ENCODE data around the gene ITPK1.

Gene ITPK1

DNA sequence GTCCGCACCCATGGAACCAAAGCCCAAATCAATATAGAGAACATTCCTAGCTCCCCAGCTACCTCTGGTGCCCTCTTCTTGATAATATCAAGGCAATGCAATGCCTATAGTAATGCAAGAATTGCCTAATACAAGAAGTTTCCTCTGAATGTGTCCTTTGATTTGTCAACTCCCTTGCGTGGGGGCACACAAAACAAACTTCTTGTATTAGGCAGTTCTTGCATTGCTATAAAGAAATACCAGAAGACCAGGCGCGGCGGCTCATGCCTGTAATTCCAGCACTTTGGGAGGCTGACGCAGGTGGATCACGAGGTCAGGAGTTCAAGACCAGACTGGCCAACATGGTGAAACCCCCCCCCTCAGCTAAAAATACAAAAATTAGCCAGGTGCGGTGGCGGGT lies 10.4 kb upstream of the ITPK1 start:
- Histone ChIP-seq H3K4me2 (ENCODE audit: low read length) (no peak overlapping the region), H3K23ac (ENCODE audit: low read length) (no peak overlapping the region), H4K8ac (ENCODE audit: low read depth, low read length) (no peak overlapping the region), H3K79me1 (ENCODE audit: low read length) (no peaks in the 10 kb centered on the region), H3K27ac (ENCODE audit: low read depth, low read length) (no peak overlapping the region), H2BK15ac (replicated peaks; ENCODE audit: low read depth) (no peak overlapping the region), H3K4me3 (ENCODE audit: low read length) (no peak overlapping the region), H3K36me3 (ENCODE audit: control insufficient read depth, insufficient read depth, low read length) (no peaks in the 10 kb centered on the region), H2BK5ac (ENCODE audit: low read length) (no peak overlapping the region), H3K4ac (ENCODE audit: low read depth, low read length) (no peak overlapping the region), H3K56ac (ENCODE audit: low read length) (no peak overlapping the region), H3K79me2 (ENCODE audit: control insufficient read depth, insufficient read depth, low read length) (no peaks in the 10 kb centered on the region), H3K27me3 (ENCODE audit: insufficient read depth, low read length, poor library complexity) (no peaks in the 10 kb centered on the region), H3K9ac (ENCODE audit: low read length) (no peak overlapping the region), H2BK120ac (ENCODE audit: low read depth, low read length) (no peak overlapping the region), H3K4me1 (ENCODE audit: control insufficient read depth, low read depth, low read length) (no peaks in the 10 kb centered on the region), H3K18ac (ENCODE audit: low read length) (no peak overlapping the region), H4K5ac (ENCODE audit: low read length) (no peak overlapping the region), H2AK5ac (ENCODE audit: low read length) (no peak overlapping the region)
- no CpG with 5 or more reads among the region's 9 CpGs for WGBS (ENCODE audit: extremely low coverage, insufficient coverage, low lambda C conversion rate)
- DNase-seq, result no peak

- Histone ChIP-seq H2BK5ac (ENCODE audit: low read length) (no peak overlapping the region), H3K4ac (ENCODE audit: low read depth, low read length) (no peak overlapping the region), H3K4me1 (ENCODE audit: control insufficient read depth, low read depth, low read length) (no peaks in the 10 kb centered on the region), H3K27me3 (ENCODE audit: insufficient read depth, low read length, poor library complexity) (no peaks in the 10 kb centered on the region), H3K23ac (ENCODE audit: low read length) (no peak overlapping the region), H3K79me2 (ENCODE audit: control insufficient read depth, insufficient read depth, low read length) (no peaks in the 10 kb centered on the region), H4K5ac (ENCODE audit: low read length) (no peak overlapping the region), H3K9ac (ENCODE audit: low read length) (no peak overlapping the region), H2BK120ac (ENCODE audit: low read depth, low read length) (no peak overlapping the region), H2AK5ac (ENCODE audit: low read length) (no peak overlapping the region), H3K4me3 (ENCODE audit: low read length) (no peak overlapping the region), H3K4me2 (ENCODE audit: low read length) (no peak overlapping the region), H3K18ac (ENCODE audit: low read length) (no peak overlapping the region), H3K27ac (ENCODE audit: low read depth, low read length) (no peak overlapping the region), H3K56ac (ENCODE audit: low read length) (no peak overlapping the region), H4K8ac (ENCODE audit: low read depth, low read length) (no peak overlapping the region), H3K79me1 (ENCODE audit: low read length) (no peaks in the 10 kb centered on the region), H3K36me3 (ENCODE audit: control insufficient read depth, insufficient read depth, low read length) (no peaks in the 10 kb centered on the region), H2BK15ac (replicated peaks; ENCODE audit: low read depth) (no peak overlapping the region)
- WGBS (ENCODE audit: extremely low coverage, insufficient coverage, low lambda C conversion rate), result no CpG with 5 or more reads among the region's 6 CpGs
- DNase-seq, result no peak
Observed at GRCh38 chr14:93122826-93123225, 7.1 kb upstream of the ITPK1 start.

DNA sequence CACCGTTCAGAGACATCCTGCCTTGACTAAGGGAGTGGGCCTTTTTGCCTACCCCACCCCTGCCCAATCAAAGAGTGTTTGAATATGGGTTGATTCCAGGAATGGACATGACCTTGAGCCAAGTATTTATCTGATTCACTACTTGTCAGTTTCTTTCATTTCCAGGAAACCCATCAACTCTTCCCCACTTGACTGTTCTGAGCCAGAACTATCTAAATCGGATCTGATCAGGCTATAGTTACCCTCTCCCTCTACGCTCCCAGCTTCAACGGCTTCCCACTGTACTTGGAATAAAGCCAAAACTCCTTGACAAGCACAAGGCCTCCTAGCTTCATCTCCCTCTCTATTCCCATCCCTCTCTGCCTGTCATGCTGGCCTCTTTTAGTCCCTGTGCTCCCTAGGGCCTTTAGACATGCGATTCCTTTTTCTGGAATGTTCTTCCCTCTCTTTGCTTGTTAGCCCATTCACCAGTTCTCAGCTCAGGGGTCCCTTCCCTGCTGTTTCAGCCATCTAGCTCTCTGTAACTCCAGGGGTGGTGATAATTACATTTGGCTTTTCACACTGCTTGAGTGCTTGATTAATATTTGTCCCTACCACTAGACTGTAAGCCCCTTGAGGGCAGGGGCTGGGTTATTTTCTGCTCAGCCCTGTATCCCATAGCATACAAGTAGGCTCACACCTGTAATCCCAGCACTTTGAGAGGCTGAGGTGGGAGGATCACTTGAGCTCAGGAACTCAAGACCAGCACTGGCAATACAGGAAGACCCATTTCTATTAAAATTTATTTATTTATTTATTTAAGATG lies 5.5 kb upstream of the ITPK1 start:
- H3K79me2 ChIP-seq (ENCODE audit: control insufficient read depth, insufficient read depth, low read length), result no peaks in the 10 kb centered on the region
- no peak overlapping the region for H3K4me3 ChIP-seq (ENCODE audit: low read length)
- no peak overlapping the region for H3K56ac ChIP-seq (ENCODE audit: low read length)
- no peak overlapping the region for H3K27ac ChIP-seq (ENCODE audit: low read depth, low read length)
- H3K4me2 ChIP-seq (ENCODE audit: low read length), result no peak overlapping the region
- no CpG with 5 or more reads among the region's 5 CpGs for WGBS (ENCODE audit: extremely low coverage, insufficient coverage, low lambda C conversion rate)
- H4K5ac ChIP-seq (ENCODE audit: low read length), result no peak overlapping the region
- H3K23ac ChIP-seq (ENCODE audit: low read length), result no peak overlapping the region
- no peak overlapping the region for H3K18ac ChIP-seq (ENCODE audit: low read length)
- no peaks in the 10 kb centered on the region for H3K79me1 ChIP-seq (ENCODE audit: low read length)
- DNase-seq, result no peak
- H2BK120ac ChIP-seq (ENCODE audit: low read depth, low read length), result no peak overlapping the region
- no peak overlapping the region for H2AK5ac ChIP-seq (ENCODE audit: low read length)
- no peak overlapping the region for H4K8ac ChIP-seq (ENCODE audit: low read depth, low read length)
- no peak overlapping the region for H3K9ac ChIP-seq (ENCODE audit: low read length)
- no peaks in the 10 kb centered on the region for H3K27me3 ChIP-seq (ENCODE audit: insufficient read depth, low read length, poor library complexity)
- H2BK15ac ChIP-seq (replicated peaks; ENCODE audit: low read depth), result no peak overlapping the region
- H3K36me3 ChIP-seq (ENCODE audit: control insufficient read depth, insufficient read depth, low read length), result no peaks in the 10 kb centered on the region
- no peak overlapping the region for H2BK5ac ChIP-seq (ENCODE audit: low read length)
- H3K4me1 ChIP-seq (ENCODE audit: control insufficient read depth, low read depth, low read length), result peaks cover 2% of the 10 kb centered on the region
- no peak overlapping the region for H3K4ac ChIP-seq (ENCODE audit: low read depth, low read length)

DNA sequence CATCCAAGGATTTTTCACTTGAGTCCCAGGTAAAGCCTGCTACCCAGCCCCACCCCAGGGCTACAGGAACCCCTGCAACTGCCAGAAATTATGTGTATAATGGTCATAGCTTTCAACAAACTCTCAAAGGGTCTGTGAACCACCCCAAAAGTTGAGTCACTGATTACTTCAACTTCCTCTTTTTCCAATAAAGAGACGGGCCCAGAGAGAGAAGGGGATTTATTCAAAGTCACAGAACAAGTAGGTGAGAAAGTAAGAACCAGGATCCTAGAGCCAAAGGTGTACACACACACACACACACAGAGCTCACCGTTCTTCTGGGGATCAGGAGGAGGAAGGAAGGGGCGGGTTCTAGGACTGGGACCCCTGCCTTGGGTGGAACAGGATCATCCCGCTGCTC lies 4.8 kb upstream of the ITPK1 start:
- no peak overlapping the region for H3K23ac ChIP-seq (ENCODE audit: low read length)
- peaks cover 2% of the 10 kb centered on the region for H3K4me1 ChIP-seq (ENCODE audit: control insufficient read depth, low read depth, low read length)
- no peak for DNase-seq
- no peak overlapping the region for H3K56ac ChIP-seq (ENCODE audit: low read length)
- no peak overlapping the region for H3K4me3 ChIP-seq (ENCODE audit: low read length)
- WGBS (ENCODE audit: extremely low coverage, insufficient coverage, low lambda C conversion rate), result no CpG with 5 or more reads among the region's 4 CpGs
- no peaks in the 10 kb centered on the region for H3K27me3 ChIP-seq (ENCODE audit: insufficient read depth, low read length, poor library complexity)
- no peak overlapping the region for H4K5ac ChIP-seq (ENCODE audit: low read length)
- no peak overlapping the region for H2BK5ac ChIP-seq (ENCODE audit: low read length)
- H3K36me3 ChIP-seq (ENCODE audit: control insufficient read depth, insufficient read depth, low read length), result no peaks in the 10 kb centered on the region
- H3K4ac ChIP-seq (ENCODE audit: low read depth, low read length), result no peak overlapping the region
- no peak overlapping the region for H3K4me2 ChIP-seq (ENCODE audit: low read length)
- H3K79me1 ChIP-seq (ENCODE audit: low read length), result no peaks in the 10 kb centered on the region
- no peak overlapping the region for H4K8ac ChIP-seq (ENCODE audit: low read depth, low read length)
- no peak overlapping the region for H3K18ac ChIP-seq (ENCODE audit: low read length)
- H3K9ac ChIP-seq (ENCODE audit: low read length), result no peak overlapping the region
- H2AK5ac ChIP-seq (ENCODE audit: low read length), result no peak overlapping the region
- no peak overlapping the region for H2BK120ac ChIP-seq (ENCODE audit: low read depth, low read length)
- no peak overlapping the region for H2BK15ac ChIP-seq (replicated peaks; ENCODE audit: low read depth)
- H3K27ac ChIP-seq (ENCODE audit: low read depth, low read length), result no peak overlapping the region
- no peaks in the 10 kb centered on the region for H3K79me2 ChIP-seq (ENCODE audit: control insufficient read depth, insufficient read depth, low read length)

- peaks cover under 1% of the 10 kb centered on the region for H3K79me1 ChIP-seq (ENCODE audit: low read length)
- WGBS (ENCODE audit: extremely low coverage, insufficient coverage, low lambda C conversion rate), result no CpG with 5 or more reads among the region's 11 CpGs
- no peak overlapping the region for H2BK5ac ChIP-seq (ENCODE audit: low read length)
Observed at GRCh38 chr14:93116676-93117200, 1.0 kb upstream of the ITPK1 start.

More at GRCh38 chr14:93116676-93117200, 1.0 kb upstream of the ITPK1 start:
- Histone ChIP-seq H2AK5ac (ENCODE audit: low read length) (no peak overlapping the region), H3K4me3 (ENCODE audit: low read length) (no peak overlapping the region), H3K36me3 (ENCODE audit: control insufficient read depth, insufficient read depth, low read length) (no peaks in the 10 kb centered on the region), H4K8ac (ENCODE audit: low read depth, low read length) (no peak overlapping the region), H3K27ac (ENCODE audit: low read depth, low read length) (no peak overlapping the region), H3K27me3 (ENCODE audit: insufficient read depth, low read length, poor library complexity) (no peaks in the 10 kb centered on the region), H3K4ac (ENCODE audit: low read depth, low read length) (no peak overlapping the region), H3K79me2 (ENCODE audit: control insufficient read depth, insufficient read depth, low read length) (peaks cover 3% of the 10 kb centered on the region), H3K4me2 (ENCODE audit: low read length) (peak overlapping the region; percentile 74), H2BK120ac (ENCODE audit: low read depth, low read length) (no peak overlapping the region), H3K18ac (ENCODE audit: low read length) (peak overlapping the region; percentile 96), H3K9ac (ENCODE audit: low read length) (peak overlapping the region; percentile 82), H4K5ac (ENCODE audit: low read length) (no peak overlapping the region), H3K4me1 (ENCODE audit: control insufficient read depth, low read depth, low read length) (peaks cover 4% of the 10 kb centered on the region), H3K56ac (ENCODE audit: low read length) (peak overlapping the region; percentile 89), H2BK15ac (replicated peaks; ENCODE audit: low read depth) (no peak overlapping the region), H3K23ac (ENCODE audit: low read length) (no peak overlapping the region)
- no peak for DNase-seq
